Pons (tissue), 1 donor: ENCODE results near the gene RPTOR.
"Not testable (repeated sequence)": the region's sequence is repeated elsewhere in the genome, so short reads cannot be mapped to it uniquely, and the experiment has no call there.

ENCODE experiments used
- DNase-seq: peaks from one replicate; pipeline ENCODE4 v3.0.0-alpha.2; 2016; ENCODE audit warnings: low spot score

RPTOR gene

DNA sequence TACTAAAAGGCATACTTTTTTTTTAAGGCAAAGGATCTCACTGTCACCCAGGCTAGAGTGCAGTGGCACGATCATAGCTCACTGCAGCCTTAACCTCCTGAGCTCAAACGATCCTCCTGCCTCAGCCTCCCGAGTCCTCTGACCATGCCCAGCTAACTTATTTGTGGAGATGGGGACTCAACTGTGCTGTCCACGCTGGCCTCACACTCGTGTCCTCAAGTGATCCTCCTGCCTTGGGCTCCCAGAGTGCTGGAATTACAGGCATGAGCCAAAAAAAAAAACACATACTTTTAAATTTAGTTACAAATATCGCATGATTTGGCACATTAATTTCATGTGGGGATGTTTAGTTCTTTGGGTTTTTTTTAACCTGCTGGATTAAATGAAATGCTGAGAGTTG lies 239.3 kb downstream of the RPTOR start:
- no peak for DNase-seq

DNA sequence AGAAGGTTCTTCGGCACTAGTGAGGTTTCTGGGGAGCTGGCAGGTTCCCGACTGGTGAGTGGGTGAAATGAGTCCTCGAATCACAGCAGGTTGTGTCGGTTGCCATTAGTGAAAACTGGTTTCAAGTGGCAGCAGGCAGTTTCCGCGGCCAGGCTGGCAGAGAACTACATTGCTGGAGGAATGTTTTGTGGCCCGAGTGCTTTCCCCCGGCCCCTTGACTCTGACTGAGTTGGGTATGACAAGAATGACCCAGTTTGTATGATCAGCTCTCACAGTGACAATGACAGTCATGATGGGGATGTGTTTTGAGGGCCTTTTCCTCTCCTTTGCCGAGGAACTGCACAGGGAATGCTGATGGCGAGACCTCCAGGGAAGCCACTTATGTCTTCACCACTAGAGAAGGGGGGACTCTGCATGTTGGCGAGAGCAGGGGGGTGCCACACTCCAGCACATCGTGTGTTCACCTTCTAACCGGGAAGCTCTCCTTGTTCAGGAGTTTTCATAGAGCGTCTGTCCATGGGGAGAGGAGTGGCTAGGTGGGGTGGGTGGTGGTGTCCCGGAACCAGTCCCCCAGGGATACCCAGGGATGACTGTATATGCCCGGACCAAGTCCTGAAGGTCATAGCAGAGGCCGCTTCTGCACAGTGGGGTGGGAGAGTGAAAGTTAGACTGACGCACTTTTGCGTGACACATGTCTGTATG lies 241.0 kb downstream of the RPTOR start:
- no peak for DNase-seq

DNA sequence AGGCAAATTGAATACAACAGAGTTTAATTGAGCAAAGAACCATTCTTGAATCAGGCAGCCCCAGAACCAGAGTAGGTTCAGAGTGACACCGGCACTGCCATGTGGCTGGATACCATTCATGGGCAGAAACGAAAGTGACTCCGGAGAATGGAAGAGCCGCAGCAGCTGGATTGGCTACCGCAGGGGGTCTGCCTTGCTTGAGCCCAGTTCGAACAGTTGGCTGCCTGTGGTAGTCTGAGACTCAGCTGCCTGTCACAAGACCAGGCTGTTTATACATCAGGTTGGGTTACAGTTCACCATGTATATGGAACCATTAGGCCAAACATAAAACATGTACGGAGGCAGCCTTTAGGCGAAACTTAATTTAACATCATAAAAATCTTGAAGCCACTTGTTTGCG lies 241.8 kb downstream of the RPTOR start:
- no peak for DNase-seq

DNA sequence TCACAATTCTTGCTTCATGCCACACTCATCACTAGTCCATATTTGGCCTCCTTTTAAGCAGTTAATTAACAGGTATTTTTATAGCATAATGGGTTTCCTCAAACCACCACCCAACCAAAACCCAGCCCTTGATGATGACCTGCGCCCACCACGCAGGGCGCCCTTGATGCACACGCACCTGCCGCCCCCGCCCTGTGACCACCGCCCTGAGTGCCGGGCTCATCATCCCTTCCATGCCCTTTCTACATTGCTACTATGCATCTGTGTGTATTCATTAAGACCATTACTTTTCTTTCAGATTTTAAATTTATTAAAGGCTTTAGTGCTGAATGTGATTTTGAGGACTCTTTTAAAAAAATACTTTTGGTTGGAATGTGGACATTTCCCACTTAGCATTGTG lies 242.2 kb downstream of the RPTOR start:
- no peak for DNase-seq

DNA sequence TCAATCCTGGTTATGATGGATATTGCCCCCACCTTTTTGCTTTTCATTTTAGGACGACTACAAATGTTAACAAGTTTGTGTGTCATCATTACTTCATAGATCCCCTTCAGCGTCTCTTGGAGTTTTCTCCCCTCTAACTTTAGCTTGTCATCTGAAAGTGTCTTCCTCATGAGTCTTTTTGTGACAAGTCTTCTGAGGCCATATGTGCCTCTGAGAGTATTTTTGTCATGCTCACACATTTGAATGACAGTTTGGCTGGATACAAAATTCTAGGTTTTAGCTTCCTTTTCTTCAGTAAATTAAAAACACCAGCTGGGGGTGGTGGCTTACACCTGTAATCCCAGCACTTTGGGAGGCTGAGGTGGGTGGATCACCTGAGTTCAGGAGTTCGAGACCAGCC lies 243.2 kb downstream of the RPTOR start:
- no peak for DNase-seq

DNA sequence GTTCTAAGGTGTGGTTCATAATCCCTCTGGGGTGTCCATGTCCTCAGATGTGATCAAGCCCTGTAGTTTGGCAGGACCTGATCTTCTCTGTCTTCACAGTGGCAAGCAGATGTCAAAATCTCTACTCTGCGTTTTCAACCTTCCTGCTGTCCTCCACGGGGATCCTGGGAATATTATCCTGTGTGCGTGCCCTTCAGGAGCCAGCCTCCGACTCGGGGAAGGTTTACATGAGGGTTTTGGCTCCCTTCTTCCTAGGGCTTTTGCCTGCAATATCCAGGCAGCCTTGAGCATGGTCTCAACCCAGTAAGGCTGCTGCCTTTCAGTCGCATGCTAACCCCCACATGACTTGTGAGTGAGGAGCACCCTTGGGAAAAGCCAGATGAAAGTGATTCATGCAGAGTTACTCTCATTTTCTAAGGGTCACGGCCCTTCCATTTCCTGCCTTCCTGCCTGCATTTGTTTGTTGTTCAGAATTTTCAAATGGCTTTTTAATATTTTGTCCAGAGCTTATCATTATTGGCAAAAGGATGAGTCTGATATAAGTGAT lies 244.8 kb downstream of the RPTOR start:
- no peak for DNase-seq

DNA sequence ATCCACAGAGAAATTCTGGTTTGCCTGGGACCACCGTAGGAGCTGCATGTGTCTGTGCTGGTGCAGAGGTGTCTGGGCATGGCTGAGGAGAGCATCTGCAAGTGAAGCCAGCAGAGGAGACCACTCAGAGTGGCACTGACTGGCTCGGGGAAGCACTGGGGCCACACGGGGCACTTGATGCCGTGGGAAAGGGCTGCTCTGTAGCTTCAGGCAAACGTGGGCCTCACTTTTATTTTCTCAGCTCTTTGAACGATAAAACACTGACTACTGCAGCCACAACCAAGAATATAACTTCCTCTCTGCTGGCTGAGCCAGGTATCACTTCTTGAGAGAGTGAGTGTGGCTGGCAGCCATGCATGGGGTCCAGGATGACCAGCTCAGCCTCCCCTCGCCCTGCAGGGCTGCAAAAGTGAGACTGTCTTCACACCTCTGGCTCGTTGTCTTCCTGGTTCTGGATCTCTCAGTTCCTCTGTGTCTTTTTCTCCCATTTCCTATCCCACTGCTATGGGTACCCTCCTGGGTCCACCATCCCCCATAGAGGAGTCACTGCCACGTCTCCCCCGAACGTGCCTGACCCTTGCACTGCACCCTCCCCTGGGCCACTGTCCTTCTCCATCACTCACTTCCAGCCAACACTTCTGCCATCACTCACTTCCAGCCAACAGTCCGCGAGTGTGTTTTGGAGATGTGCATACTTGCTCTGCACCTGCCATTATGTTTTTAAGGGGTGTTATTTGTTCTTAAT lies 245.6 kb downstream of the RPTOR start:
- DNase-seq = no peak

DNA sequence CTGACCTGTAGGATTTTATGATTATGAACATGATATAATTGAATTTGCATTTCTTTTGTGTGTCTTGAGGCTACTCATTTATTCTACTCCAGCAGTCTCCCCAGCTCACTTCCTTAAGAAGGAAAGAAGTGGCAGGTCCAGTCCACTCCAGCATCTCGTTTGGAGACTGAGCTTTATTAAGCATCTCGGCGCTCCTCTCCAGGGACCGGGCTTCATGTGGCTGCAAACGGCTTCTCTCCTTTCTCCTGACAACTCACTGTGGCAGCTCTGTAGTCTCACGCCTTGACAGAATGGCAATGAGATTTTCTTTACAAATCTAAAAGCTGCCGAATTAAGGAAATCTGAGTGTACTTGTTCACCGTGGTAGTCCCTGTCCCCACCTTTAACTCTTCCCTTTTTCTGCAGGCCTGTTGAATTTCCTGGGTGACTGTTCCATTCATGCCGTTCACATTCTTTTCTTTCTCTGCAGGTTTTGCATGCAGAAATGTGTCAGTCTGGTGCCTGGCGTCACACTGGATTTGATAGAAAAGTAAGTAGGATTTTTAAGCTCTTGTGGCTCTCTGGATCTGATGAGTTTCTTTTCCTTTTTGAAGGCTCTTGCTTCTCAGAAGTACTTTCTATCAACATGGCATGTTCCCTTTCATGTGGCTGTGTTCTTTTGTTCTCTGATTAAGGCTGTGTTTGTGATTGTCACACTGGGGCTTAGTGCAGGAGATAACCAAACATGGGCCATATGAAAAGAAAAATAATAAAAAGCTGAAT lies 246.5 kb downstream of the RPTOR start:
- no peak for DNase-seq

DNA sequence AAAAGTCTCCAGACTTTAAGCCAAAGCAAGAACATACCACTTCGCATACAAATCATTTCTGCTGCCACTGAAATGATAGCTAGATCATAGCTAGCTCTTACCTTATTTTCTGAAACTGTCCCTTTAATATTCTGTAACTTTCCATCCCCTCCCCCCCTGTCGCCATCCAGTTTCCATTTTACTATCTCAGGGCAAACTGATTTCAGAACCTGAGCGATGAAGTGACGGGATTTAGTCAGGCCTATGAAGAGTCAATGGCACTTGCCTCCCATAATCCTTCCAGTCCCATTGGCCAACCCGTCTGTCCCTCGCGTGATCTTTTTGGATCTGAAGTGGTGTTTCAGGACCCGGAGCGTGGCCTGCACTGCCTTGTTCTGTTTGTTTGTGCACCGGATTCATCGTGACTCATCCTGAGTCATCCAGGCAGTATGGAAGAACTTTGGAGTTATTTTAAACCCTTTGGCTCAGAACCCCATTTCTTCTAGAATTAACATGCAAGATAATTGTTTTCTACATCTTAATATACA lies 247.2 kb downstream of the RPTOR start:
- DNase-seq = peak; percentile 63

DNA sequence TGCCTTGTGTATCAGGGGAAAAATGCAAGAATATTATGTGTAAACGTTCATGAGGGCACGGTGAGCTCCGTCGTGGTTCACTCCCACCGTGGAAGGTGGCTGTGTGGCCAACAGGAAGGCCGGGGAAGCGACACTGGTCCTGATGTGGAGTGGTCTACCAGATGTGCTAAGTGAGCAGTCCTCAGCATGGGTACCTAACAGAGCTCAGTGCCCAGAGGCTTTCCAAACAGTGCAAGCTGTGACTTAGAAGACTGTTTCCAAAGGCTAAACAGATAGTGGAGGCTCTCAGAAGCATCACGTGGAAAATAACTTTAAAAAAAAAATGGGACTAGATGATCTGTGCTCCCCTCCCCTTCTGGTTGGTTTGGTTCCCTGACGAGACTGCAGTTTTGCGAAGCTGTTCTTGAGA lies 247.7 kb downstream of the RPTOR start:
- no peak for DNase-seq

DNA sequence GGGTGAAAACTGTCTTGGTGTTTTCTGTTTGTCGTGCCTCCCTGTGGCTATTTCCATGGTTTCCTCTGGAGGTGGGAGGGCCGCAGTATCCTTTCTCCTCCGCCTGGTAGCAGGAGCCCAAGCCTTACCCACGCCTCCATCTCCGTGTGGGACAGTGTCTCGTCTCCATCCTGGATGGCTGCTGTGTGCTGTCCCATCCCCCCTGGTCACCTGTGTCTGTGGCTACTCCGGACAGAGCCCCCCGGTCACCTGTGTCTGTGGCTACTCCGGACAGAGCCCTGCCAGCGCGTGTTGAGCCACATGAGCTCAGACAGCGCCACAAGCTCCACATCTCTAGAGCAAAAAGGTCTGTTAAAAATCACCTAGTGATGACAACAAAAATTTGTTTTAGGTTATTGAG lies 248.8 kb downstream of the RPTOR start:
- no peak for DNase-seq

DNA sequence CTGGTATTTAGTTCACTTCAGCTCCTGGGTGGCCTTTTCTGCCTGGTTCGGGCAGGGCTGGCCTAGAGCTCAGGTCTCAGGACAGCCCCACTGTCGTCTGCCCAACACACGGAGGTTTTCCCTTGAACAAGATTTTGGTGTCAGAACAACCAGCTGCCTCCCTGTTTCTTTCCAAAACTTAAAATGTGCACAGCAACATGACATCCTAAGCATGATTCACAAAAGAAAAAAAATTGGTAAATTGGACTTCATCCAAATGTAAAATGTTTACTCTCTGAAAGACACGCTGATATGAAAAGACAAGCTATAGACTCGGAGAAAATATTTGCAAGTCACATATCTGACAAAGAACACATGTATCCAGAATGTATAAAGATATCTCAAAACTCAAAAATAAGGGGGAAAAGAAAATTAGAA lies 249.2 kb downstream of the RPTOR start:
- DNase-seq = no peak

DNA sequence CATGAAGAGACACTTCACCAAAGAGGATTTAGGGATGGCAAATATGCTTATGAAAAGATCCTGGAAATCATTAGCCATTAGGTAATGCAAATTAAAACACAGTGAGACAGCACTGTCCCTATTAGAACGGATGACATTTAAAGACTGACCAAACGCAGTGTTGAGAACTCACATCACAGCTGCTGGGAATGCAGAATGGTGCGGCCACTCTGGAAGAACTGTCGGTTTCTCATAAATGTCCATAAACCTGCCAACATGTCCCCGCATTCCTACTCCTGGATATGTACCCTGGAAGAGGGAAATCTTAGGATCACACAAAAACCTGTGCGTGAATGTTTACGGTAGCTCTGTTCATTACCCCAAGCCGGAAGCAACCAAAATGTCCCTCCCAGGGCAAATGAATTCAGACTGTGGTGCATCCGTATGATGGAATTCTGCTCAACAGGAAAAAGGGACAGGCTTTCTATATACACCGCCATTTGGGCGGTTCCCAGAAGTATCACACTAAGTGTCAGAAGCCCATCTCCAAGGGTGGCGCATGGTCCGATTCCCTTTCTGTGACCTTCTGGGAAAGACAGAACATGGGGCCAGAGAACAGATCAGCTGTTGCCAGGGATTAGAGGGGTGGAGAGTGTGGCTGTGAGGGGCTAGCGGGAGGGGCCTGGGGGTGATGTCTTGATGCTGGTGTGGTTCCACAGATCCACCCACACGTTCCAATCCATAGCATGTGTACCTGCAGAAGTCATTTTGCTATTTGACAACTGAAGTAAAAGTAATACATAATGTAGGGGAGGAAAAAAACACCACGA lies 249.8 kb downstream of the RPTOR start:
- DNase-seq = no peak

DNA sequence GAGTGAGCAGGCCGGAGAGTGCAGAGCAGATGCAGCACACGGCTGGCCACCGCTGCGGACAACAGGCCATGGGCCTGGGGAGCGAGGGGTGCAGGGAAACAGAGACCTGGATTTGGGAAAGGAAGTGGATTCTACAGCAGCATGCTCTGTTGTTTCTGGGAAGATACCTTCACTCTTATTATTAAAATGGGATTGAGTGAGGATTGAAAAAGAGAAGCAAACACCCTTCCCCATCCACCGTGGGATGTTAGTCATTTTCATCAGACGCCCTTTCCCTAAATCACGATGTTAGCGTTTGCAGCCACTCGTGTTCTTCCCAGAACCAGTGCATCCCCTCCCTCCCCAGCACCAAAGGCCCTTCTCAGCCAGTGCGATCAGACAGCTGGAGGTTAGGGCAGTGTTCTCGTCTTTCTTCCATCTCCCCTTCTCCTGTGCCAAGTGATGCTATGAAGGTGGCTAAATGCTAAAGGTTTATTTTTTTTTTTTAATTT lies 250.5 kb downstream of the RPTOR start:
- DNase-seq = no peak

DNA sequence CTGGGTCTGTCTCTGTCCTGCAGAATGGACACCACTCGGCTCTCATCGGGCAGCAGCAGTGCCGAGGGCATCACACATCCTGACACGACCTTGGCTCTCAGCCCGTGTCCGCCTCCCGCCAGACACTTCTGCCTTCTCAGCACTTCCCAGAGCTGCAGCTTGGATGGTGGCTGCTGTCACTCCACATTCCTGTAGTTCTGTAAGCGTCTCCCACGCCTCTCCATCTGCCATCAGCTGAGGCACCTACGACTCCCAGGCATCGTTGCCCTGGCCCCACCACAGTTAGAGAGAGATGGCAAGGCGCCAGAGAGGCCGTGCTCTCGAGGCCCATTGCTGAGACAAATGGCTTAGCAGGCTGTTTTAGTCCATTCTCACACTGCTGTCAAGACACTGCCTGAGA lies 251.1 kb downstream of the RPTOR start:
- peak; percentile 74 for DNase-seq

DNA sequence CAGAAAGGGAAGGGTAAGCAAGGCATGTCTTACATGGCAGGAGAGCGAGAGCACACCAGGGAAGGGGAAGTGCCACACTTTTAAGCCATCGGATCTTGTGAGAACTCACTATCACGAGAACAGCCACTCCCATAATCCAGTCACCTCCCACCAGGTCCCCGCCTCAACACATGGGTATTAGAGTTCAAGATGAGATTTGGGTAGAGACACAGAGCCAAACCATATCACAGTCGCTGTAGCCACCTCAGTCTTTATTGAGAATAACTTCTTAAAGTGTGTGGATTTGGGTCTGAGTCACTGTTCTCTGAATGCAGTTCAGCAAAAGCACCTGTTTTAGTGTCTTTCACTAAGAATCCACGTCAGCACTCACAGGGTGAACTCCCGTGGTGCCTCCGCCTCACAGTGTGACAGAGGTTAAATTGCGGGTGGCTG lies 251.8 kb downstream of the RPTOR start:
- DNase-seq = no peak

DNA sequence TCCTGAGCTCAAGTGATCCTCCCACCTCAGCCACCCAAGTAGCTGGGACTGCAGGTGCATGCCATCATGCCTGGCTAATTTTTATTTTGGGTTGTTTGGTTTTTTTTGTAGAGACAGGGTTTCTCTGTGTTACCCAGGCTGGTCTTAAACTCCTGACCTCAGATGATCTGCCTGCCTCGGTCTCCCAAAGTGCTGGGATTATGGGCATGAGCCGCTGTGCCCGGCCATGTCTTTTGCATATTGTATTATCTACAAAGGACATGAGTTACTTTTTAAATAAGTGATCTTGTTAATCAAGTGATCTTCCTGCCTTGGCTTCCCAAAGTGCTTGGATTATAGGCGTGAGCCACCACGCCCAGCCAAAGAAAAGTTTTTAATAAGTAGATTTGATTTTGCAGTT lies 252.6 kb downstream of the RPTOR start:
- DNase-seq = not testable (repeated sequence)

DNA sequence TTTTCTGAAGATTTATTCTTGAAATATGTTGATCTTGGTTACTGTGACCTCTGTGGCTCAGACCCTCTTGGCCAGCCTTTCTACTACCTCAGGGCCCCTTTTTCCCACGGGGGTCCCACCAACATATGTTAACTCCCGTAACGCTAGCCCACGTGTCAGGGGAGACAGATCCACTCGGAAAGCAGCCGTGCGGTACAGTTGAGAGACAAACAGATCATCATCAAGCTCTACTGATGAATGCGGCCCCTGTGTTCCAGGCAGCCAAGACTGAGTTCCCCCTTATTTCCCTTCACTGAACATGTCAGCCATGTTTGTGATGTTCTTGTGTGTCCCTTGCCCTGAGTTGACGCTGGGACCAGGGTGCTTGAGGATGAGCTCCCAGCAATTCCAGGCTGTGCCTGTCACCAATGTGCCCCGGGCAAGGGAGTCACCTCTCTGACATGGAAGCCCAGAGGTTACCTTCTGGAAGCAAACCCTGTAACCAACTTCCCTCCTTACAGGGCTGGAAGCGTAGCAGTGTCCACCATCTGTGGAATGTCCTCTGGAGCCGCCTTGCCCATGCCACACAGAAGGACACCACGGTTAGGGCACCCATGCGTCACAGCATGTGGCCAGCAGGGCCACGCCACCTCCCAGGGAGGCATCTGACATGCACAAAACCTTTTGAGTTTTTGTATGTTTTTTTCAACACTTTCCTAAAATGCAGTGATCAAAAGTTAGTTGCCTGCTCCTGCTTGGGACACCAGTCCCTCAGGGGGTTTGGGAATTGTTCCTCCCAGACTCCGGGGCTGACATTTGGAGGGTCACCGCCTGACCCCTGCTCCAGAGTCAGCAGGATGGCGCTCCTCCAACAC lies 253.3 kb downstream of the RPTOR start:
- no peak for DNase-seq

DNA sequence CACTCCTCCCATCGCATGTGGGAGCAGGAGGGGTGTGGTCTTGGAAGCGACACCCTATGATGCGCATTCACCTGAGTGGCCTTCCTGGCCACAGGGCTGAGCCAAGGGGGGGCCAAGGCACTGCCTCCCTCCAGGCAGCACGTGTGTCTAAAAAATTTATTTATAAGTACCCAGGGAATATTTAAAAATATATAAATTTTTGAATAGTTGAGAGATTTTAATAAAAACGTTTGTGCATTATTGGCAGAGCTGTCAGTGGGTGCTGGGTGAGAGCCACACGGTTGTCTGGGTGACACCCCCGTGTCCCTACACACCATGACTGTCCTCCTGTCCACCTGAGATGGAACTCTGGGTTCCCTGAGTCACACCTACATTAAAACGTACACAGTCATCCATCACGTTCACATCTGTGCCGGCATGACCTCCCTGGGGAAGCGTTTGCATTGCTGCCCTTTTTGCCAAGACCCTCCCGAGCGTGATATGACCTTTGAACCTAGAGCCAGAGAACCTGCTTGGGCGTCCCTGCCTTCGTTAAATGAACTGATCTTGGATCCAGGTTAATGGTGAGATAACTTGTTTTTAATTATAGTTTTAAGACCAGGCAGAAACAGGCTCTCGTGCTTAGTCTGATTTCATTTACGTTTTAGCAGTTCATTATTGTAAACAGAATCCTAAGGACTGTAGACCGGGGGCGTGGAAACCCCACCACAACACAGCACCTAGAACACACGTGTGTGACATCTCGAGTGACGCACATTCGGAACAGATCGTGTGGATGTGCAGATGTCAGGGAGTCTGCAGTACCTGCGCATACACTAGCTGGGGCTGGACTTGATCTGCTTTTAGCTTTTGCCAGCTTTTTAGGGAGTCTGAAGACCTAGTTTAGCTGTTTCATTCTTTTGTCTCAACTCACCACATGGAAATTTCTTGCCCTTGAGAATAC lies 254.2 kb downstream of the RPTOR start:
- DNase-seq = no peak
